GM19452 (cell line): Measurements from ENCODE around the gene WRAP73.

Experiments
- ATAC-seq: cut with Tn5 transposase; IDR thresholded peaks from one replicate; pipeline ENCODE4 v1.9.1; 2021; ENCODE audit not compliant: unreplicated experiment

The WRAP73 gene

DNA sequence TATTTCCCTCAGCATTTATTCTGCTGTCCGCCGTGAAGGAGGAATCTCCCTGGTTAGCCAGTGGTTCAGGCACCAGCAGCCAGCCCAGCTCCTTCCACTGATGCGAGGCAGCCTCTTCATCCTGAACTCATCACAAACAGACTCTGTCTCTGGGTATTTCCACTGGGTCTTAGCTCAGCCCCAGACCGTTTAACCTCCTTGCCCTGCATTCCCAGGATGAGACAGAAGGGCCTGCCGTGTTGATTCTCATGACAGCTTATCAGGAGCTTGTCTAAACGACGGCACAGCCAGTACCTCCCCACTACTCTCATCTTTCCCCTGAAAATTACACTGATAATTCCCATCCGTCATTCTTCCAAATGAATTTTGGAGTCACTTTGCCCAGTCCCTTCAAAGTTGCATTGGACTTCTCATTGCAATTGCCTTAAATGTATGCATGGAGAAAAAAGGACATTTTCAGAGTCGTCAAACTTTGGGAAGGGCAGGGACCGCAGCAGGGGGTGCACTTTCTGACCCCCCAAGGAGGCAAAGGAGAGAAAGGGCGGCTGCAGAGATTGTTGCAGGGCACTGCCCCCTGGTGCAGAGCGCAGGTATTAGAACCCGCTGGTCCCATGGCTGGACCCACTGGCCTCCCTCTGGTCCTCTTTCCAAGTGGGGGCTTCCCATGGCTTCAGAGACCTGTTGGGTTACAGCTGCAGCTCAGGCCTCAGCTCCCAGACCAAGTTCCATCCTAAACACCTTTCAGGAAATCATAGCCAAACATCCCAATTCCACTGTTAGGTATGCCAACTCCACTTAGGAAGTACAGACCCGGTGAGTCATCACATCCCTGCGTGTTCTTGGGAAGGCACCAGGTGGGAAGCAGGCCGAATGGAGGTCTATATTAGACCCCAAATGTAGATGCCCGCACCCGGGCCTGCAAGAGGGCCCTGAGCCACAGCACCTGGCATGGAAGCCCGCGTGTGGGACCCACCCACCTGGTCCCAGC, 34.9 kb downstream of the WRAP73 start:
- no peak for ATAC-seq

- ATAC-seq = no peak
Observed at GRCh38 chr1:3612123-3612522, 37.8 kb downstream of the WRAP73 start.

DNA sequence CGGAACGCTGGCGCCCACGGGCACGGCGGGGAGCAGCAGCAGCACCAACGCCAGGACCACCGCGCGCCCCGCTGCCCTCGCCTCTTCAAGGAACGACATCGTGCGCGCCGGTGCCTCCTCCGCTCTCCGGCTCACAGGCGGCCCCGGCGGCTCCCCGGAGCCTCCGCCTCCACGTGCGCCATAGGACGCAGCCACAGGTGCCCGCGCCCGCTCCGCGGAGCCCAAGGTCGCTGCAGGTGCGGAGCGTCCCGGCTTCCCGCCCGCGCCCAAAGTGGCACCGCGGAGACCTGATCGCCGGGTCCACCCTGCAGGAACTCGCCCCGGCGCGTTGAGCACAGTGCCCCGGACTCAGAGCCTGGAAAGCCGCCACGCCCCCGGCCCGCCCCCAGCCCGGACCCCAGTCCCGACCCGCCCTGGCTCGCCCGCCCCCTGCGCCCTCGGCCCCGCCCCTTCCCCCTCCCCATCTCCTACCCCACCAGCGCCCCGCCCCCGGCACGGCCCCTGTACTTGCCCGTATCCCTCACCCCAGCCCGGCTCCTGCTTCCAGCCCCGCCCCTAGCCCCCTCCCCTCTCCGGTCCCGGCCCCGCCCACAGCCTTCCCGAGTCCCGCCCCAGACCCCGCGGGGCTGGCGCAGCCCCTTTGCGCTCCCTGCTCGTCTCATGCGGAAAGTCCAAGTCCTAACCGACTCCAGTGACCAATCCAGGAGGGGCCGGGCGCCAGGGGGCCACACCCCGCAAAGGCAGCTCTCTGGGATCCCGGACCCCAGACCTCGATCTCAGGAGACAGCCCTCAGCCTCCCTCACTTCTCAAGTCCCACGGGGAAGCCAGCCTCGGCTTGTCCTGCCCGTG, 38.5 kb downstream of the WRAP73 start, which contains the start of gene MEGF6:
MEGF6 (minus strand) TSS at position 339 of the 850 bp plus-strand sequence; CDS start at position 99, 240 bp downstream.
- ATAC-seq = no peak

DNA sequence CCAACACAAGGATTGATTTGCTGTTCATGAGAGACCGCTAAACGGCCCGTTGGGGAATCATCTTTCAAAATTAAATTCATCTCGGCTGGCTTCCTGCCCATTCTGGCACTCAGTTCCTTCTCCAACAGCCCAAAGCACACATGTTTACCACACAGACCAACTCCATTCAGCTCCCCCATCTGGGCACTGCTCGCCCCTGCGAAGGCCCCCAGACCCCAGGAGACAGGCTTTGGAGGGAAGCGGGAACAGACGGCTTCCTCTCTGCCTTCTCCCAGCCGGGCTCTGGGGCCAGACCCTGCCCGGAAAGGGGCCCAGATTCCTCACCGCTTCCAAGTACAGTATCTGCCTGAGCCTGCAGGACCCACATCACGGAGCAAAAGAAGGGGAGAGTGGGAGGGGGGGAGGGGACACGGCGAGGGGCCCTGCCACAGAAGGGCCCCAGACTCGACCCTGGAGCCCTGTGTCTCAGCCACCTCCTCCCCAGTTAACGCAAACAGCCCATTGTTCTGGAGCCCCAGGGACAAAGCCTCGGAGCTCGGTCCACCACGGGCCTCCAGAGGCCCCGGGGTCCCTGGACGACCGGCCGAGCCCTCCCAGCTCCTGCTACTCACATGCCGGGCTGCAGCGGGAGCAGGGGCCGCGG, 39.3 kb downstream of the WRAP73 start:
- ATAC-seq = no peak

GRCh38 chr1:3609769-3610526, 40.0 kb downstream of the WRAP73 start:
- ATAC-seq = no peak

DNA sequence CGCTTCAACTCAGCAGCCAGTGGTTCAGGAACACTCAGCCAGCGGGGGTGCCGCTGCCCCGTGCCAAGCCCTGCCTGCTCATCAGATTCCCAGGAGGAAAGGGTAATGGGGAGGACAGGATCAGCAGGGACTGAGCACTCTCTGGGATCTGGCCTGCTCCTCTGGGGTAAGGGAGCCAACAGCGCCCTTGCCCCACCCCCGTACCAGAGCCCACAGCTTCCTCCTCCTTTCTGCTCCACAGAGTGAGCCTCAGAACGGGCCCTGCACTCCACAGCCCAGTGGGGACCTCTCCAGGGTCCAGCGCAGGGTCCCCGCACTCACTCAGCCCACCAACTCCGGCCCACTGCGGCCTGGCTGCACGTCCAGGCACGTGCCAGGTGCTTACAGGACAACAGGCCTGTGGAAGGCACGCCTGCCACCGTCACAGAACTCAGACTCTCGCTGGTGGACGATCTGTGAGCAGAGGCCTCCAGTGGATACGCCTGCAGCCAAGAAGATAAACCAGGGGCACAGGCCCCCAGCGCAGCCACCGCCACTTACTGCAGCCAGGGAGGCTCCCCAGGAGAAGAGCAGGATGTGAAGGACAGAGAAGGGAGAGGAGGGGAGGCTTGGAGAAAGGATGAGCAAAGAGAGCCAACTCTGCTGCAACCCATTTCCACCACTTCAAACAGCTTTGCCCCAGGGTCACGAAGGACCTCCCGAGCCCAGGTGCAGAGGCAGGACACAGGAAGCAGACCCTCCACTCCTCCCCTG, 40.7 kb downstream of the WRAP73 start:
- ATAC-seq = no peak

DNA sequence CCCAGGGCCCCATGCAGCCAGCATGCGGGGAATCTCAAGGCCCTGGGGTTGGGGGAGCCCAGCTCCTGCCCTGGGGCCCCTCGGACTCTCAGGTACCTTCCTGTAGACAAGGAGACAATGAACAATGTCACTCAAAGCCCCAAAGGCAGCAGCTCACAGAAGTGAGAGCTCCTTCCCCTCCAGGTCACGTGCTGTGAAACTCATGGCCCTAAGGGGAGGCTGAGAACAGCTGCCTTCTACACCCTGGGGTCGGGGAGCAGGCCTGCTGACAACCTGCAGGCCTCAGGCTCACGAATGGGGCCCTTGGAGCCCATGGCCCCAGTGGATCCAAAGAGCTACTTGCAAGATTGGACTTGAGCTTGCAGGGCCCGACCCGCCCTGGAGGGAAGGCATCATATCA, 41.7 kb downstream of the WRAP73 start:
- no peak for ATAC-seq

DNA sequence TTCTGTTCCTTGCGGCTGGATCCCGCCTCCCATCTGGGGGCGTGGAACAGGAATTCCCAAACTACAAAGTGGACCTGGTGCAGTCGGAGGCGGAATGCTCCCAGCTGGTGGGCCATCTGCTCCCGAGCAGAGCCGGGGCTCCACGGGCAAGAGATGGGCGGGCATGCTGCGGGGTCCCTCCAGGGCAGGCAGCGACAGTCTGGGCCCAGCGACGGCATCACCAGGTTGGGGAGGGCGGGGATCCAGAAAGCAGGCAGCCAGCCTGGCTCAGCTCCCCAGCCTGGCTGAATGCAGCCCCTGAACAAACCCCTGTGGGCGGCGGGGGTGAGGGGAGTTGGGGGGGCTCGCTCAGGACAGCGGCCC, 42.2 kb downstream of the WRAP73 start:
- no peak for ATAC-seq

- ATAC-seq = no peak
Observed at GRCh38 chr1:3606779-3607702, 42.9 kb downstream of the WRAP73 start.

DNA sequence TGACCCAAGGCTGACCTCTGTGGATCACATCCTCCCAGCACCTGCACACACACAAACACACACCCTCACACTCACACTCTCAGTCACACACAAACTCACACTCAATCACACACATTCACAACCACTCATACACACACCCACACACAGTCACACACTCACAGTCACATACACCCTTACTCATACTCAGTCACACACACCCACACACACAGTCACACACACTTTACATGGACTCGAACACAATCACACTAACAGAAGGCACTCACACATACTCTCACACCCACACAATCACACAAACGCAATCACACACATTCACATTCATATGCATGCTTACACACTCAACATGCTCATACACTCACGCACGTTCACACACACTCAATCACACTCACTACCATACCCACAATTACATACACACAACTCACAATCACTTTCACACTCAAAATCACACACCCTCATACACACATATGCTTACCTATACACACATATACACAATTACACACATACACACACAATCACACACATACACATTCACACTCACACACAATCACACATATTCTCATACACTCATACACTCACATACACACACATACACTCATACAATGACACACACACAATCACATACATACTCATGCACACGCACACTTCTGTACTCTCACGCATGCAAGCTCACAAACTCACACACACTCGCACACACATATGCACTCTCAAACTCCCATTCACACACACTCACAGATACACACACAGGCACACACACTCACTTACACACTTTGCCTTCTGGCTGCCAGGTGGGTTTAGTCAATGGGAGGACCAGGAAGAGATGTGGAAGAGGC, 44.7 kb downstream of the WRAP73 start:
- no peak for ATAC-seq

GRCh38 chr1:3604468-3604974, 45.4 kb downstream of the WRAP73 start:
- ATAC-seq = no peak

DNA sequence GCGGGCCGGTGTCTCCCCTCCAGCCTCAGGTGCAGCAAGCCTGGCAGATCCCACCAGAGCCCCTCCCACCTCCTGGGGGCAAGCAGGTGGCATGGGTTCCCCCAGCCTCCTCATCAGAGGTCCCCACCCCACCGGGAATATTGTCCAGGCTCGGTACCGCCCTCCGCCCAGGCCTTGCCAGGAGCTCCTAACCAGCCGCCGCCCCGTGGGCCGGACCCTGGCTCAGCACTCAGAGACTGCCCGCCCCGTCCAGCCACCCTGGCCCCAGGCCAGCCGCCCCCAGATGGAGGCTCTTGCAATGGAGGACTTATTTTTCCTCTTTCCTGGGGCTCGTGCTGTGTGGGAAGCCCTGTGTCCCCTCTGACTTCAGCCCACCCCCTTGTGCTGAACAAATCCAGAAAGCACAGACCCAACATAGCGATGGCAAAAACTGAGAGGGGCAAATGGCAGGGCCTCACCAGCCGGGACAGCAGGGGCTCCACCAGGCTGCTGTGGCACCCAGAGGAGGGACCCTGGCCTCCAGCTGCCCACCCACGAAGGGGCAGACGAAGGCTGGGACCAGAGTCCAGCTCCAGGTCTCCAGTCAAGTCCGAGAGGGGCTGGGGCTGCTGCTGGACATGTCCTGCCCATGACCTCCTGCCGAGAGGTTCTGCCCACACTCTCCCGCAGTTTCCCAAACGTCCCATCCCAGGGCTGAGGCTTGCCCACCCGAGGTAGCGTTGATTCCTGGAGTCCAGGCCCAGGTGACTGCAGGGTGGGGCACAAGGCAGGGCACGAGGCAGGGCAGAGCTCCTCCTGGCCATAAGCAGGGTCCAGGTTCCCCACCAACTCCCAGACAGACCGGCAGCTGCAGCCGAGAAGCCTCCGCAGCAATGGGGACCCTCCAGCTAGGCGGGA, 46.1 kb downstream of the WRAP73 start:
- no peak for ATAC-seq

DNA sequence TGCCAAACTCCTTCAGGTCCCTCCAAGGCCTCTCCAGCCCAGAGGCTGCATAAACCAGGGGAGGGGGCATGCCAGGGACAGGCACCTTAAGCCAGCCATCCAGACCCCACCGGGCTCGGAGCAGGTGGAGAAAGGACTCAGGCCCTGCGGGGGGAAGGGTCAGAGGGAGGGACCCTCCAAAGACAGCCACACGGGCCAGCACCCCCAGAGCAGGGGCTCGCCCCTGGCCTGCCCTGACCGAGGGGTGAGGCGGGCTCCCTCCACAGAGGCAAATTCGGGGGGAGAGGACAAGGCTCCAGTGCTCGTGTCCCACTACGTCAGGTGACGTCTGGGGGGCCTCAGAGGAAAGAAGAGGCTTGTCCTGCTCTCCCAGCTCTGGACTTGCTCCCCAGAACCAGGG, 46.7 kb downstream of the WRAP73 start:
- ATAC-seq = no peak

GRCh38 chr1:3602375-3602774, 47.5 kb downstream of the WRAP73 start:
- ATAC-seq = no peak

DNA sequence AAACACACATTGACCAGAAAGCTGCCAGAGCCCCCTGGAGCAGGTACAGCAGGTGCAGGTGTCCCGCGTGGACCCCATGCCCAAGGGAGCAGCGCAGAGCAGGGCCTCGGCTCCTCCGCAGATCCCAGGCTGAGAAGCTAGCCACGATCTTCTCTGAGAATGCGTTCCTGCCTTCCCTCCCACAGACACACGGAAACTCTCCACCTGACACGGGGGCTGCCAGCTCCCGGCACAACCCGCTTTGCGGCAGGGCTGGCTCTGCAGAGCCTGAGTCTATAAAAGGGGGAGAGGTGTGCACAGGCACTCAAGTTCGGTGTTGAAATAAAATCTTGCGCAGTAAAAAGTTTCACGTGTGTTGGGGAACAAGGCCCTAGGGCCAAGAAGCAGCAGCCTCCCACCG, 48.2 kb downstream of the WRAP73 start:
- no peak for ATAC-seq

- no peak for ATAC-seq
Observed at GRCh38 chr1:3600354-3600753, 49.5 kb downstream of the WRAP73 start.

DNA sequence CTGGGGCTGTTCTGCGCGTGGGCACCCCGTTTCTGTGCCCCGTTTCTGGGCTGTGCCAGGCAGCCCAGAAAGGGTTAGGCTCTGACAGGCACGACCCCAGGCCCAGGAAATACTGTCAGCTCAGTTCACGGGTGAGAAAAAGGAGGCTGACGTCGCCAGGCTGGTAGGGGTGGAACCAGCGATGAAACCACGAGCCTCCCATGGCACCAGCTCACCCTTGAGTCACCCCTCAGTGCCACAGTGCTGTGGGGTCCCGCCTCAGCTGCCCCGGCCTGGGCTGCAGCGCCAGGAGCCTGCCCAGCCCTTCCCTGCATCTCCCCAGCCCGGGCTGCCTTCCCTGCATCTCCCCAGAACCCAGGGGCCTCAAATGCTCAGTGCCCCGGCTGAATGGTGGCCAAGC, 50.1 kb downstream of the WRAP73 start:
- no peak for ATAC-seq
